HL-60/S4 treated with retinoic acid at 250 ng/mL for 4 days and 3 days (cell line): Measurements from ENCODE around the gene SERINC2.

Source experiments
- in situ Hi-C: fragments of 300-500 bp; cut with MboI; formaldehyde crosslinking; loops from 2 replicates; pipeline ENCODE4 v1.7.0; 2022; ENCODE audit warnings: low sequenced_read_pairs

SERINC2 gene

DNA sequence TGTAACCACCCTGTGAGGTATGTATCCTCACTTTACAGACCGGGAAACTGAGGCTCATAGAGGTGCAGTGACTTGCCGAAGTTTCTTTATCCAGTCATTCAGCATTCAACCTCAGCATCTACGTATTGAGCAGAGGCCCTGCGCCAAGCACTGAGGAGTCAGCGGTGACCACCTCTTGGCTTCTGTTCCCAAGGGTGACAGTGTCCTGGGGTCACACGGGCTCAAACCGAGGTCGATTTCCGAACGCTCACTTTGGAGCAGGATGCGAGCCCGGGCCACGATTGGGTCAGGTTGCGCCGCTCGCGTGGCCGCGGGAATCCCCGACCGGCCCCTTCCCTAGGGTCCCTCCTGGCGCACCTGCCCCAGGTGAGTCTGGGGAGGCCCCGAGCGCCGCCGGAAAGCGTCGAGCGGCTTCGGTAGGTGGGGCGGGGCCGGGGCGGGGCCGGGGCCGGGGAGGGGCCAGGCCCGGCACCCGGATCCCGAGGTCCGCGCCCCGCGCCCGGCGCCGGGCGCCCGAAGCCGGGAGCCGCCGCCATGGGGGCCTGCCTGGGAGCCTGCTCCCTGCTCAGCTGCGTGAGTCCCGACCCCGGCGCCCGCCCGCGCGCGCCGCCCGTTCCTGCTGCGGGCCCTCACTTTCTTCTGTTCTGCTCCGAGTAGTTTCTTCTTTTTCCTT, at the start of gene SERINC2:
TSS of gene SERINC2 (plus strand) at position 482 of the 673 bp plus-strand sequence. CDS start at position 535, 53 bp downstream.
- in situ Hi-C loops = no loop called here

DNA sequence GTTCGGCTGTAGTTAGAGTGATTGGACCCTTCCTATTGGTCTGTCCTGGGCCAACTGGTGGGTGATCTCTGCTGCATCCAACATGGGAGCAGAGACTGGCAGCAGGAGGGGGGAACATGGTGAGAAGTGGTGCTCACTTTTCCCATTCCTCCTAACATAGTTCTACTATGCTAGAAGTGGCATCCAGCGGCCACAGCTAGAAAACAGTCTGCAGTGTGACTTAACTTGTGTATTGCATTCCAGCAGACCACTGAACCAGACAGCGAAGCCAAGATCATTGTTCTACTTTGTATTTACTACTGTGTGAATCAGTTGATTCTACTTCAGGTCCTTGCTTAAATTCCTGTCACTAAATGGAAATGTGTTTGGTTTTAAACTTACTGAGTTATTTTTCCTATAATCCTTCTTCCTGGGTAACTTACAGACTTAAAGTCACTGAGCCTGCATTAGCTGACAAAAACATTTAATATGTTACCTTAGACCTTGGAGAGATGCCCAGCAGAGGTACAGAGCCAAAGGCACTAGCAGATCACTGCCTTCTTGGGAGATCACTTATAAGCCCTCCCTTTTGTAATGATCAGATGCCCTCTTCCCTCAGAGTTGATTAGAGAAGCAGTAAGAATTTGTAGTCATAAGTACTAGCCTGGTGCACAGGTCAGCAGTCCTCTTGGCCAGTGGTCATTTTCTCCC, 48.3 kb upstream of the SERINC2 start:
- in situ Hi-C loops = no loop called here

DNA sequence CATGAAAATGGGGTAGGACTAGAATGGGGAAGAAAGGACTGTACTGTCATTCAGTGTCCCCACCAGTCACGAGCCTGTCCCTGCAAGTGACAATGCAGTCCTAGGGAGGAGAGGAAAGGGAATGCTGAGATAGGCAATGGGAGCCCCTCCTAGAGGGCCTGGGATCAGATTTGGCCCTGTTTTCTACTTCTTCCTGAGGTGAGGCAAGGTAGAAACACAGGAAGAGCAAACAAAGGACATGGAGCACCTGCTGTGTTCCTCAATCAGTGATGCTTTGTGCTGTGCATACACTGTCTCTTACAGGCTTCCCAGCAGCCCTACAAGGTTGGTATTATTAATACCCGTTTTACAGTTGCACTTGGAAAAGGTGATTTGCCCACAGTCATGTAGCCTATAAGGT, 46.2 kb upstream of the SERINC2 start:
- in situ Hi-C loops = no loop called here

DNA sequence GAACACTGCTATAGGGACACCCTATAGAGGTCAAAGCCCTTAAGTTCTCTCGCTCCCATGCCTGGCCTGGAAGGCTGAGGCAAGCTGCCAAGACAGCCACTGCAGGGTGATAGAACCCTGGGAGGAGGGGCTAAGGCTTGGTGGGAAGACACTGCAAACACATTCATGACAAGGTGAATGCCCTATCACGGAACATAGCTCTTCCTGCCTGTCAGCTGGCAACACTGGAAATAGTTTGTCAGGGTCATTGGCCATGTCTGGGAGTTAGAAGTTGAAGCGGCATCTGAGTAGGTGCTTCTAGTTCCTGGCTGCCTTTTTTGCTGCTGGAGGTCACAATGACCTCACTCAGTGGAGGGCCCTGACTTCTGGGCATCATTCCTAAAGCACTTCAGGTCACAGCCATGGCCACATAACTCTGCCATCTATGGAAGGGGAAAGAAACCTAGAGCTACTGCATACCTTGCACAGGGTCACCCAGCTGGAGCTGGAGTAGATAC, 44.4 kb upstream of the SERINC2 start:
- in situ Hi-C loops = no loop called here

DNA sequence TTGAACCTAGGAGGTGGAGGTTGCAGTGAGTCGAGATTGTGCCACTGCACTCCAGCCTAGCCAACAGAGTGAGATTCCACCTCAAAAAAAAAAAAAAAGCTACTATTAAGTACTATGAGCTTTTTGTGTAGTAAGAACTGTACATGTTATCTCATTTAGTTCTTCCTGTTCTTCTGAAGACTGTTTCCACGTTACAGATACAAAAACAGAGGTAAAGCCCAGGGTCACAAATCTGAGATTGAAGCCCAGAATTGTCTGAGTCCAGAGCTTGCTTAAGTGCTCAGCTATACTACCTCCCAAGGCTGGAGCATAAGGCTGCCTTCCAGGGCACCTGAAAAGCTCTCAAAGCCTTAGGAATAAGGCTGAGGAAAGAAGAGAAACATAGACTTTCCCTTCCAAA, 43.0 kb upstream of the SERINC2 start:
- in situ Hi-C loops = no loop called here

DNA sequence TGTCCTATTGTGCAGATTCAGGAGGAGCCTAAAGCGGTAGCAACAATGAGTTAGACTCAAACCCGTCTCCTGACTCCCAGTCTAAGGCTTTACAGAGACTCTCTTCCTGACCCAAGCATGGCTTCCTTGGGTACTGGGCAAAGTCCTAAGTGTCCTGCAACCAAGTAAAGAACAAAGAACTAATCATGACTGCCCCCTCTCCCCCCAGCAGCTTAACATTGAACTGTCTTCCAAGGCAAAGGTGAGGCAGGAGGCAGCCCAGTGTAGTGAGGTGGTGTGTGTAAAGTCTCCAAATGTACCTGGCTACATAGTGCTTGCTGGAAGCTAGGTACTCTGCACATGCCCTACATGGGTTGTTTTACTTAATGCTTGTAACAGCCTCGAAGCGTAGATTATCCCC, 42.4 kb upstream of the SERINC2 start:
- in situ Hi-C loops = no loop called here

DNA sequence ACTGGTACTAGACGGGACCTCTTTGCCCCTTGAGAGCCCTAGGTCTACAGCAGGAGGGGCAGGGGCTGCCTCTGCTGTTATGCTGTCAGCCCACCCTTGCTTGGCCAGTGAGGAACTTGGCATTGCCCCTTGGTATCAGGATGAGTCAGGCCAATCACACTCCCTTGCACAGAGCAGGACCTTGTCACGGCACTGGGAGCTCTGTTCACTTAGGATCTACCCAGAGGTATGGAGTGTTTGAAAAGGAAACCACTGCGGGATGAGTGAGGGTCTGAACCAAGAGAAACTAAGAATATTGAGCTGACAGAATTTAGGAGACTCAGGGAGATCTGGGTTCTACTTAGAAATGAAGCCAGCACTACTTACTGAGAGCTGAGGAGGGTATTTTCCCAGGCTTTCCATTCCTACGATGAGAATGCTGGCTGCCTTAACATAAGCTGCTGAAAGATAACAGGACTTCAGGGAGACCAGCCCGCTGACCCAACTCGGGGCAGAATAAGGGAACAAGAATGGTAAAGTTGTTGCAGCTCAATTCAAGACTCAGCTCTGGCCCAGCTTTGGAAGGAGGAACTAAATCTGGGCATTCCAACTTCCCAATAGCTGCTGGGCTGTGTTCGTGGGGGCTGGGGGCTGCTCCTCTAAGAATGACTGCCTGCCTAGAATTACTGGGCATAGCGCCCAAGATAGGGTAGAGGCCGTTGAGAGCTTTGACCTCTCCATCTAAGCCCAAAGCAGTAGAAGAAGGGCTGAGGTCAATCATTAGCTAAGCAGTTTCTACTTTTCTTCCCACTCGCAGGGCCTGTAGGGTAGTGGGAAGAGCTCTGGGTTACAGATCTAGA, 41.7 kb upstream of the SERINC2 start:
- in situ Hi-C loops = no loop called here

DNA sequence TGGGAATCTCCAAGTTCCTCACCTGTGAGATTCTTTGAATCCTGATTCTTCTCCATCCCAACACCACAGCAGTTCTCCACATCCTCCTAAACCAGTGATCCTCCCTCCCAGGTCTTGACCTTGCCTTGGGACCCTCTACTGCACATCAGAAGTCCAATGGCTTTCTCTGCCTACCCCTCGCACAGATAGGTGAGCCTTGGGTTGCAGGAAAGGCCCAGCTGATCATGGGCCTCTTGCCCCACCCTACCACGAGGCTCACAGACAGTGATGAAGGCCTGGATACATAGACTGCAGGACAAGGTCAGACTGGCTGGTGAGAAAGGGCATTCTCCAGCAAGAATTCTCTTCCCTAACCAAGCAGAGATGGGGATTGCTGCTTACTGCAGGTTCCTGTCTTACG, 41.0 kb upstream of the SERINC2 start:
- in situ Hi-C loops = no loop called here

DNA sequence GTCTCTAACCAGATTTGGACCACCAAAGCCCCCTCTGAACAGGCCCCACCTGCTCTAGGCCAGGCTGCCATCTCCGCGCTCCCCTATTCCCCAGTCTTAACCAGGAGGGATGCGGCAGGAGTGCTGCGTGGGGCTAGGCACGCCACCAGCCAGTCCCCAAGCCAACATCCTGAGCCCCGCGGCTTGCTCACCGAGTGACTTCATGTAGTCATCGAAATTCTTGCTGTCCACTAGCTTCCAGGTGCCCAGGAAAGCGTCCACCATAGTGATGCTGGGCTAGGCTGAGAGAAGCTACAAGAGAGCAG, 40.3 kb upstream of the SERINC2 start:
- in situ Hi-C loops = no loop called here

DNA sequence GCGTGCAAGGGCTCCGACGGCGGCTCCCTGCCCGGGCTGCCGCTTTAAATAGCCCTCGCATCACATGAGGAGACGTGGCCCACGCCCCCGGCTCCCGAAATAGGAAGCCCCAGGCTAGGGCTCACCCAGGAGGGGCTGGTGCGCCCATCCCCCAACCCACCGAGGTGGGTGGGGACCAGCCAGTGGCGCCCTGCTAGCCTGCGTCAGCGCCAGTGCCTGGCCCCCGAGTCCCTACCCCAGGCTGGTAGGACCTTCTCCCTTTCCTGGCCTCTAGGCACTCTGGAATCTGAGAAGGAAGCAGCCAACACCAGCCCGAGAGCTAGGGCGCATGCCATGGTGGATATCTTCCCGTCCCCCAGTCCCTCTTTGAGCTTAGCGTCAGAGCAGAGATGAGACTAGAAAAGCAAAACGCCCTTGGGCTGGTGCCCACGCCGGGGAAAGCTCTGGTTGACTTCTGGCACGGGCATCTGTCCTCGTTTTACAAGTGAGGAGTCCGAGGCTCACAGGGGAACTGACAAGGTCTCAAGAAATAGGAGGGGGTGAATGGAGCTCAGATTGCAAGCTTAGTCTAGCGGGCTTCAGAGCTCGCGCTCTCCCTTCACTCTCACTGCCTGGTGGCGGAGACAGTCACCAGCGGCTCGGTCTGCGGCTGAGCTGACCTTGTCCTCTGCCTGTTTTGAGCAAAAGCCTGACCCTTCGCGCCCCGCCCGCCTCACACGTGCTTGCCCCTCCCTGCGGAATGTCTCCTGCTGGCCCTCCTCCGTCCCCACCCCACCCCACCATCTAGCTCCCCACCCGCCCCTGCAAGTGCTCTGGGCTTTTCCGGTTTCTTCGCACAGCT, 39.7 kb upstream of the SERINC2 start, which contains the start of gene FABP3:
TSS of gene FABP3 (minus strand) at position 21 of the 841 bp plus-strand sequence. CDS start 62 bp downstream, outside the sequence.
- in situ Hi-C loops = no loop called here

DNA sequence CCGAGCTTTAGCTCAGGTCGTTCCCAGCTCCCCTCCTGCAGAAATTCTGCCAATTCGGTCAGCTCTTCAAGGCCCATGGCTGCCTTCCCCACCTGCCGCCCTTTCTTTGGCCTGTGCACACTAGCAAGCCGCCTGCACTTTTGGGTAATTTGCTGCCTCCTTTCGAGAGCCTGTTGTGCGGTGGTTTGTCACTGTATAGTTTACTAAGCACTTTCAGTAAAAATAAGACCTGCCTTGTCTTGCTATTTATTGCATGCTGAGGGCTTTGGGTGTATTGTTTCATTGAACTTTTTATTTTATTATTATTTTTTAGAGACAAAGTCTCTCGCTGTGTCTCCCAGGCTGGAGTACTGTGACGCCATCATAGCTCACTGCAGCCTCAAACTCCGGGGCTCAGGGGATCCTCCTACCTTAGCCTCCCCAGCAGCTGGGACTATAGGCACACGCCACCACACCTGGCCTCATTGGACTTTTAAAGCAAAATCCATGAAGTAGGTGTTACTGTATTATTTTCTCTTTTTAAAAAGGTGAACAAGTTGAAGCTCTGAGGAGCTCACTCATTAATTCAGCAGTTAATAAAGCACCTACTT, 39.0 kb upstream of the SERINC2 start:
- in situ Hi-C loops = no loop called here

DNA sequence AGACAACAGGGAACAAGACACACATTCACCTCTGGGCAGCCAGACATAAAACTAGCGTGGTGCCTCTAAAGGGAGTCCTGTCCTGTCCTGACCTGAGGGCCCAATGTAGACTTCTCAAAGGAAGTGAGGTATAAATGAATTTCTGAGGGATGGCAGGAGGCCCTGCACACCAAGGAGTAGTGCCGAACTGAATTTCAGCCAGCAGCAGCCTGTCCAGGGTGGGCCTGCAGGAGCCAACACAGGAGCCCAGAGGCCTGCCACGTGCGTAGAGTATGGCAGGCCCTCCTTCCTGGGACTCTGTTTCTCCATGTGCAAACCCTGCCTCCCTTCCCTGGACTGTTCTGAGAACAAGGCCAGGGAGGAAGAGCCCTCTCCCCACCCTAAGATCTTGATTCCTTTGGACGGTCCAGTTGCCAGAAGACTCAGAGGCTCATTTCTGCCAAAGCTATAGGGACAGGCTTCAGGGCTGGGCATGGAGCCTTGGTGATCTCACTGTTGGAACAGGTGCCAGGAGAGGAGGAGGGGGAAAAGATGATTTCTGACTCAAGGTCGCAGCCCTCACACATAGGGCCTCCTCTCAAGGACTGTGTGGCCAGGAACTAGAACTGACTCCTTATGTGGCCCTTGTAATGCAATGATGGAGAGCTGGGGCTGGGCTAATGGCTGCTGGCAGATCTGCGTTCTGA, 38.4 kb upstream of the SERINC2 start:
- in situ Hi-C loops = no loop called here

DNA sequence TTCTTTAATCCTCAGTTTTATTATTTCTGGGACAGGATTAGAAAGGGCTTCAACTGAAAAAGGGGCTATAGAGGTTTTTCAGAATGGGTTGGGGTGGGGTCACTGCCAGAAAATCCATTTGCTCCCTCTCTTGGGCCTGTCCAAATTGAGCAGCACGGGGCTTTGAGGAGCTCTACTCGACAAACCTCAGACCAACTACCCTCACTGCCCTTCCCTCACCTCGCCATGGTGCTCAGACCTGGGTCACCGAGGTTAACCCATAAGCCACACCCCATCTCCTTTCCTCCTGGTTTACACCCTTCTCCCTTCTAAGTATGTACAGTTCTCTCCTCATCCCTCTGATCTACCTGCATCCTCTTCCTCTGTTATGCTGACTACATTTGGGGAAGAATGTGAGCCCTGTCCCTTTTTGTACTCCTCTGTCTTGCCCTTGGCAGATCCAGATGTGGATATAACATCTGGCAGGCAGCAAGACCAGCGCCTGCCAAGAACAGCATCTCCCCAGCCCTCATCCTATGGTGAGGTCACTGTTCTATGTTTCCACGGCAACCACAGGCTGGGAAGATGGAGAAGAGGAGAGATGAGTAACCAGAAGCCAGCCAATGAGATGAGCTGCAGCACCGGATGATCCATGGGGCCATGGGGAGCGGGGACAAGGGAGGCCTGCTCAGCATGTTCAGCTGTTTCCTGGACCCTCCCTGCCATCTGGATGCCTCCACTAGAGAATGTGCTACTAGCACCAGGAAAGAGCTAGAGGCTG, 36.5 kb upstream of the SERINC2 start:
- in situ Hi-C loops = no loop called here

DNA sequence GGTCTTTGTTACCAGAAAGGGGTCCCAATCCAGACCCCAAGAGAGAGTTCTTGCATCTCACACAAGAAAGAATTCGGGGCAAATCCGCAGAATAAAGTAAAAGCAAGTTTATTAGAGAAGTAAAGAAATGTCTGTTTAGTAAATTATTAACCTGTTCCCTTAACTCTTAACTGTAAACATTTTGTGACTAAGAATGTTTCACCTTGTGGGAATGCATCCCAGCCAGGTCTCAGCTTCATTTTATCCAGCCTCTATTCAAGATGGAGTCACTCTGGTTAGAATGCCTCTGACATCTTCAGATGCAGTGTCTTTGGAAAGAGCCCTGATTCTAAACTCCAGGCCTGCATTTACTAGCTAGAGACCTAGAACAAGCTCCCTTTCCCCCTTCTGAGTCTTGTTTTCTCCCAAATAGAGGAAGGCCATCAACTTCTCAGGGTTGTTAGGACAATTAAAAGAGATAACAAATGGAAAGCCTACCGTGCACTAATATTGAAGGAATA, 35.6 kb upstream of the SERINC2 start:
- in situ Hi-C loops = no loop called here

DNA sequence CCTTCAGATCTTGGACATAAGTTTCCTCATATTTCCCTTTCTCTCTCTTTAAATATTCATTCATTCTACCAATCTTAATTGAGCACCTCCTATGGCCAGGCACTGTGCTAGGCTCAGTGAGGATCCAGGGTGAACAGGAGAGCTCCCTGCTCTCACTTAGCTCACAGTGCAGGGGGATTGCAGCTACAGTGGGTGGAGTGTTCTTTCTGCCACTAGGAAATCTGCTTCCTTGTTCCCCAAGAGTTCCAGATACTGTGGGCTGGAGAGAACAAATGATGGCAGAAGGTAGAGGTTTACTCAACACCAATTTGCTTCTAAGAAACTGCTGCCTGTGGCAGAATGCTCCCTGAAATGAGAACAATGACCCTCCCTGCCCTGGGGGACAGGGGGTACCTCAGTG, 35.0 kb upstream of the SERINC2 start:
- in situ Hi-C loops = no loop called here

DNA sequence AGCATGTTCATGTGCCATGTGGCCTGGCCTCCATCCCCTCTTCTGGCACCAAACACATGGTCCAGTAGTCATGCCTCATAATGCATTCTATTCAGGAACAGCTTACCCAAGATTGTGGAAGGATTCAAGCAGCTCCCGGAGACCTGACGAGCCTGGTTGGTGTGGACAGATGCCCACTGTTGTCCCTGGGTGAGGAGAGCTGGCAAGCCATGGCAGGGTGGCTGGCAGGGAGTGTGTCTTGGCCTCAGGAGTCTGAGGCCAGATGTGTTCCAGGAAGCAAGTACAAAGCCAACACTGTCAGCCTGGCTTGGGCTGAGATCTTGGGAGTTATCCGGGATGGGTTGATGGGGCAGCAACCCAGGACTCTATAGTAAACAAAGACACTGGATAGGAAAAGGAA, 32.8 kb upstream of the SERINC2 start:
- in situ Hi-C loops = no loop called here

DNA sequence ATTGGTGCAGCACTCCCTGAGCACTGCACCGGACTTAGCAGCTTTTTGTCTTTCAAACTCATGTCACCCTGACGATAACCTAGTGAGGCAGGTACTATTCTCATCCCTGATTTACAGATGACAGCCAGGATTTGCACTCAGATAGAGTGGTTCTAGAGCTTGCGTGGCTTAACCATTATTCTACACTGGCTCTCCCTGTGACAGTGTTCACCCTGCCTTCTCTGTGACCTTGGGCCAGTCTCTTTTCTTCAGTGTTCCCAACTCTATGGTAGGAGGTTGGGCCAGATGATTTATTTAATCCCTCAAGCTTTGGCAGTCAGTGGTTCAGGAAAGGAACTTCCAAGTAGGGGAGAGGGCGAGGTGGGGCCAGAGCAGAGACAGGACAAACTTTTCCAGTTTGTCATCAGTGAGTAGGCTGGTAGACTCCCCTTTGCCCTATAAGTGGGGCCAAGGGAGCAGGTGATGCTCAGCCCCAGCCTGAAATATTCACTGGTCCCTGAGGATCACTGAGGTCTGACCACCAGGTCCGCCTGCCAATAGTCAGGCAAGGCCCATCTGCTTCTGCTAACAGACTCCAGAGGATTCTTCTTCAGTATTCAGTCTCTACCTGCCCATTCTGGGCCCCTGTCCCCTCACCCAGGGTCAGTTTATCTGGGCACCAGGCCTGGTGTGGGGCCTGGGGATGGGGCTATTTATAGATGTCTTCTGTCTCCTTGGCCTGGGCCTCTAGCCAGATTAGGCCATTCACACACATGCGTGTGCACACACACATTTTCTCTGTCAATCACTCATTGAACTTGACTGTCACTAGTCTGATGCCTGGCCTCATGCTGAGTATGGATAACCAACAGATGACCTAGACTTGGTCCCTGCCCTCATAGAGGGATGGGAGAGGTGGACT, 31.4 kb upstream of the SERINC2 start:
- in situ Hi-C loops = no loop called here
